Measurements from ENCODE around the gene LRRC27.
"Not testable (repeated sequence)": the region's sequence is repeated elsewhere in the genome, so short reads cannot be mapped to it uniquely, and the experiment has no call there.

Gene LRRC27

GRCh38 chr10:132374612-132375011 lies 42.6 kb downstream of the LRRC27 start:
- DNase-seq (ENCODE audit: low read depth in 2 of 2): no peak

- no peak for DNase-seq (ENCODE audit: low read depth in 2 of 2)
Measured at GRCh38 chr10:132375116-132375794, 43.3 kb downstream of the LRRC27 start.

- no peak for DNase-seq (ENCODE audit: low read depth in 2 of 2)
Measured at GRCh38 chr10:132375795-132376297, 43.9 kb downstream of the LRRC27 start.

GRCh38 chr10:132376394-132376851 lies 44.4 kb downstream of the LRRC27 start:
- DNase-seq (ENCODE audit: low read depth in 2 of 2): no peak

- DNase-seq (ENCODE audit: low read depth in 2 of 2): no peak
Measured at GRCh38 chr10:132377326-132377725, 45.3 kb downstream of the LRRC27 start.

- DNase-seq (ENCODE audit: low read depth in 2 of 2): not testable (repeated sequence)
Measured at GRCh38 chr10:132379026-132379425, 47.0 kb downstream of the LRRC27 start.

GRCh38 chr10:132380986-132381385 lies 49.0 kb downstream of the LRRC27 start:
- DNase-seq (ENCODE audit: low read depth in 2 of 2): not testable (repeated sequence)

- no peak for DNase-seq (ENCODE audit: low read depth in 2 of 2)
Measured at GRCh38 chr10:132381741-132382140, 49.7 kb downstream of the LRRC27 start.

- DNase-seq (ENCODE audit: low read depth in 2 of 2): no peak
Measured at GRCh38 chr10:132382231-132382922, 50.4 kb downstream of the LRRC27 start.

GRCh38 chr10:132383101-132383500 lies 51.1 kb downstream of the LRRC27 start:
- no peak for DNase-seq (ENCODE audit: low read depth in 2 of 2)

GRCh38 chr10:132383751-132384196 lies 51.8 kb downstream of the LRRC27 start:
- no peak for DNase-seq (ENCODE audit: low read depth in 2 of 2)

- DNase-seq (ENCODE audit: low read depth in 2 of 2): no peak
Measured at GRCh38 chr10:132384618-132385388, 52.8 kb downstream of the LRRC27 start.

- DNase-seq (ENCODE audit: low read depth in 2 of 2): no peak
Measured at GRCh38 chr10:132385389-132385667, 53.3 kb downstream of the LRRC27 start.

GRCh38 chr10:132385721-132386418 lies 53.9 kb downstream of the LRRC27 start:
- no peak for DNase-seq (ENCODE audit: low read depth in 2 of 2)

- no peak for DNase-seq (ENCODE audit: low read depth in 2 of 2)
Measured at GRCh38 chr10:132386419-132386831, 54.4 kb downstream of the LRRC27 start.

- DNase-seq (ENCODE audit: low read depth in 2 of 2): not testable (repeated sequence)
Measured at GRCh38 chr10:132386896-132387295, 54.9 kb downstream of the LRRC27 start.

- DNase-seq (ENCODE audit: low read depth in 2 of 2): peak; percentile 57 to 69
Measured at GRCh38 chr10:132387764-132388210, 55.8 kb downstream of the LRRC27 start.

- no peak for DNase-seq (ENCODE audit: low read depth in 2 of 2)
Measured at GRCh38 chr10:132388891-132389432, 57.0 kb downstream of the LRRC27 start.

GRCh38 chr10:132389433-132390169 lies 57.6 kb downstream of the LRRC27 start:
- DNase-seq (ENCODE audit: low read depth in 2 of 2): no peak

GRCh38 chr10:132390170-132390920 lies 58.4 kb downstream of the LRRC27 start:
- no peak for DNase-seq (ENCODE audit: low read depth in 2 of 2)

All from stimulated activated CD8-positive, alpha-beta memory T cell treated with anti-CD3 and anti-CD28 coated beads, Interleukin-7, amount 100 ng/mL, for 1 hour (primary cell).